AG09319 (cell line): Measurements from ENCODE around the gene MXRA7.
"Not testable (repeated sequence)": the region's sequence is repeated elsewhere in the genome, so short reads cannot be mapped to it uniquely, and the experiment has no call there.

ENCODE experiments used
- DNase-seq: peaks from one replicate; pipeline ENCODE4 v3.0.0-alpha.2; 2010; ENCODE audit warnings: low read depth; ENCODE audit errors: extremely low read depth
- TF ChIP-seq, protein P1 (sequence below): IDR thresholded peaks from 2 replicates; pipeline ENCODE4 v1.5.1; 2011; ENCODE audit warnings: low read depth, mild to moderate bottlenecking, inconsistent platforms, low read length, moderate library complexity

MXRA7 gene

GRCh38 chr17:76733618-76733957 lies 22.8 kb upstream of the MXRA7 start:
- DNase-seq, result no peak
- TF ChIP-seq, protein P1, sequence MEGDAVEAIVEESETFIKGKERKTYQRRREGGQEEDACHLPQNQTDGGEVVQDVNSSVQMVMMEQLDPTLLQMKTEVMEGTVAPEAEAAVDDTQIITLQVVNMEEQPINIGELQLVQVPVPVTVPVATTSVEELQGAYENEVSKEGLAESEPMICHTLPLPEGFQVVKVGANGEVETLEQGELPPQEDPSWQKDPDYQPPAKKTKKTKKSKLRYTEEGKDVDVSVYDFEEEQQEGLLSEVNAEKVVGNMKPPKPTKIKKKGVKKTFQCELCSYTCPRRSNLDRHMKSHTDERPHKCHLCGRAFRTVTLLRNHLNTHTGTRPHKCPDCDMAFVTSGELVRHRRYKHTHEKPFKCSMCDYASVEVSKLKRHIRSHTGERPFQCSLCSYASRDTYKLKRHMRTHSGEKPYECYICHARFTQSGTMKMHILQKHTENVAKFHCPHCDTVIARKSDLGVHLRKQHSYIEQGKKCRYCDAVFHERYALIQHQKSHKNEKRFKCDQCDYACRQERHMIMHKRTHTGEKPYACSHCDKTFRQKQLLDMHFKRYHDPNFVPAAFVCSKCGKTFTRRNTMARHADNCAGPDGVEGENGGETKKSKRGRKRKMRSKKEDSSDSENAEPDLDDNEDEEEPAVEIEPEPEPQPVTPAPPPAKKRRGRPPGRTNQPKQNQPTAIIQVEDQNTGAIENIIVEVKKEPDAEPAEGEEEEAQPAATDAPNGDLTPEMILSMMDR, result no peak

- TF ChIP-seq, protein P1, result no peak
- DNase-seq, result no peak
Measured at GRCh38 chr17:76732734-76733617, 22.2 kb upstream of the MXRA7 start.

DNA sequence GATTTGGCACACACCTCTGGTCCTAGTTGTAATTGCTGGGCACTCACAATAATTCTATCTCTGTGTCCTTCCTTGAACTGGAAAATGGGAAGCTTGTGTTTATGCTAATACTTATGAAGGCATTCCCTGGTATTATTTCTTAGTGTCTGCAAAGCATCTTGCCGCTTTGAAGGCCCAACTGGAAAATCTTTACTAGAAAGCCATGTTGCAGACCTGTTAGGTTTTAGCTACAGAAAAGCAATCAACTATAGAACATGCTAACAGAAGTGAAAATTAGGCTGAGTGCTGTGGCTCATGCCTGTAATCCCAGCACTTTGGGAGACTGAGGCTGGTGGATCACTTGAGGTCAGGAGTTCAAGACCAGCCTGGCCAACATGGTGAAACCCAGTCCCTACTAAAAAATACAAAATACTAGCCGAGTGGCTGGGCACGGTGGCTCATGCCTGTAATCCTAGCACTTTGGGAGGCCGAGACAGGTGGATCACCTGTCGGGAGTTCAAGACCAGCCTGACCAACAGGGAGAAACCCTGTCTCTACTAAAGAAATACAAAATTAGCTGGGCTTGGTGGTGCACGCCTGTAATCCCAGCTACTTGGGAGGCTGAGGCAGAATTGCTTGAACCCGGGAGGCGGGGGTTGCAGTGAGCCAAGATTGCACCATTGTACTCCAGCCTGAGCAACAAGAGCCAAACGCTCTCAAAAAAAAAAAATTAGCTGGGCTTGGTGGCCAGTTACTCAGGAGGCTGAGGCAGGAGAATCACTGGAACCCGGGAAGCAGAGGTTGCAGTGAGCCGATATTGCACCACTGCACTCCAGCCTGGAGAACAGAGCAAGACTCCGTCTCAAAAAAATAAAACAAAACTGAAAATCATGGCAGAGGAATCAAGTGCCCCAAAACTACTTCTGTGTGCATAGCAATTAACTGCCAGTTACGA lies 21.3 kb upstream of the MXRA7 start:
- not testable (repeated sequence) for DNase-seq

DNA sequence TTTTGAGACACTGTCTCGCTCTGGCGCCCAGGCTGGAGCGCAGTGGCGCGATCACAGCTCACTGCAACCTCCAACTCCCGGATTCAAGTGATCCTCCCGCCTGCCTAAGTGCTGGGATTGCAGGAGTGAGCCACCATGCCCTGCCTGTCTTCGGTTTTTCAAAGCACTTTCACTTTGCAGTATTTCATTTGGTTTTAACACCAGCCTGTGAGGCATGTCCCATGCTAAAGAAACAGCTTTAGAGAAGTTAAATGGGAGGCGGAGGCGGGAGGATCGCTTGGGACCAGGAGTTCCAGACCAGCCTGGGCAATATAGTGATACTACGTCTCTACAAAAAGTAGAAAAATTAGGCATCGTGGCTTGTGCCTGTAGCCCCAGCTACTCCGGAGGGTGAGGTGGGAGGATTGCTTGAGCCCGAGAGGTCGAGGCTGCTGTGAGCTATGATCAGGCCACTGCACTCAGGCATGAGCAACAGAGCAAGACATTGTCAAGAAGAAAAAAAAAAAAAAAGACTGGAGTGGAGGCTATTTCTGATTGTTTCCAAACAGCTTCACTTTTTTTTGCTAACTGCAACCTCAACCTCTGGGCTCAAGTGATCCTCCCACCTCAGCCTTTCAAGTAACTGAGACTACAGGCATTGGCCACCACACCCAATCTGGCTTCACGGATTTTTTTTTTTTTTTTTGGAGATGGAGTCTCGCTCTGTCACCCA lies 17.1 kb upstream of the MXRA7 start:
- DNase-seq, result no peak
- TF ChIP-seq, protein P1, result no peak

GRCh38 chr17:76726776-76727718 lies 16.3 kb upstream of the MXRA7 start, which contains the start of gene METTL23:
Gene METTL23 (plus strand): TSS chr17:76726839. CDS start chr17:76729711, 2,872 bp downstream.
- TF ChIP-seq, protein P1, result peak; percentile 71
- DNase-seq, result no peak

- TF ChIP-seq, protein P1, result no peak
- peak; percentile 91 for DNase-seq
Measured at GRCh38 chr17:76726231-76726775, 15.5 kb upstream of the MXRA7 start, which contains the start of gene JMJD6. Gene JMJD6 (minus strand): TSS chr17:76726606. CDS start chr17:76726475, 131 bp downstream.
